Measurements from ENCODE around the gene FUCA1.

GRCh38 chr1:23910553-23911246 lies 42.6 kb upstream of the FUCA1 start:
- TF ChIP-seq POLR2A (IDR thresholded peaks at IDR 0.05): no peak
- no peak for TF ChIP-seq CTCF (IDR thresholded peaks at IDR 0.05)
